PC-3 (cell line): Measurements from ENCODE around the gene MIPOL1. TPM values are rescaled to one million over a fixed set of nuclear protein-coding genes. Genes with fewer than 3 reads are reported as not detected.

Experiments
- ATAC-seq: fragments of 200-7000 bp; cut with Tn5 transposase; 2 replicates; pipeline ENCODE4 v1.9.1; 2020; ENCODE audit warnings: mild to moderate bottlenecking, moderate library complexity
- BruUV-seq: library from RNA; stranded (reverse); fragments of 400-500 nt; replicated peaks from 2 replicates; lab custom pipeline; 2021; lab: Mats Ljungman, UMichigan
- CTCF ChIA-PET: fragments of 300-600 bp; sonication (Branson Sonifier 250); formaldehyde crosslinking; loops from one replicate; lab custom pipeline; 2022; ENCODE audit warnings: antibody characterized with exemption; lab: Charles Lee
- POLR2A ChIA-PET: fragments of 300-600 bp; sonication (Branson Sonifier 250); formaldehyde crosslinking; loops from one replicate; lab custom pipeline; 2022; ENCODE audit warnings: antibody characterized with exemption; ENCODE audit not compliant: unreplicated experiment; lab: Charles Lee
- DNase-seq: peaks from one replicate; pipeline ENCODE4 v3.0.0-alpha.2; 2015
- H2AFZ ChIP-seq: fragments of 300-600 bp; sonication (generic); 2 replicates; pipeline ENCODE4 v1.6.0; 2016; ENCODE audit warnings: antibody characterized with exemption, low read length
- H3F3A ChIP-seq: fragments of 300-600 bp; sonication (generic); one replicate; pipeline ENCODE4 v1.6.0; 2017; ENCODE audit warnings: antibody characterized with exemption, low read length, control low read depth, mild to moderate bottlenecking; ENCODE audit not compliant: unreplicated experiment
- H3K27ac ChIP-seq: fragments of 300-600 bp; sonication (generic); 2 replicates; pipeline ENCODE4 v1.5.1; 2016; ENCODE audit warnings: mild to moderate bottlenecking, low read length
- H3K27me3 ChIP-seq: fragments of 300-600 bp; sonication (generic); 2 replicates; pipeline ENCODE4 v1.6.1; 2016; ENCODE audit warnings: low read length, mixed read lengths
- H3K36me3 ChIP-seq: fragments of 300-600 bp; sonication (generic); 2 replicates; pipeline ENCODE4 v1.6.1; 2016; ENCODE audit warnings: low read depth, mixed run types, low read length, mixed read lengths
- H3K4me1 ChIP-seq: fragments of 300-600 bp; sonication (generic); 2 replicates; pipeline ENCODE4 v1.5.1; 2016; ENCODE audit warnings: low read length; ENCODE audit not compliant: insufficient read depth
- H3K4me2 ChIP-seq: fragments of 300-600 bp; sonication (generic); 2 replicates; pipeline ENCODE4 v1.6.0; 2016; ENCODE audit warnings: low read length
- H3K4me3 ChIP-seq: fragments of 300-600 bp; sonication (generic); 2 replicates; pipeline ENCODE4 v1.5.1; 2016; ENCODE audit warnings: mild to moderate bottlenecking, low read length, mixed read lengths
- H3K79me2 ChIP-seq: fragments of 300-600 bp; sonication (generic); 2 replicates; pipeline ENCODE4 v1.6.1; 2017; ENCODE audit warnings: low read length, mixed read lengths
- H3K9ac ChIP-seq: fragments of 300-600 bp; sonication (generic); 2 replicates; pipeline ENCODE4 v1.6.0; 2016; ENCODE audit warnings: mild to moderate bottlenecking, low read length
- H3K9me2 ChIP-seq: fragments of 300-600 bp; sonication (generic); replicated peaks from 2 replicates; pipeline ENCODE4 v1.6.1; 2016; ENCODE audit warnings: mixed run types, low read length, mixed read lengths
- H3K9me3 ChIP-seq: fragments of 300-600 bp; sonication (generic); 2 replicates; pipeline ENCODE4 v1.6.1; 2016; ENCODE audit warnings: low read length, mixed read lengths
- H4K20me1 ChIP-seq: fragments of 300-600 bp; sonication (generic); 2 replicates; pipeline ENCODE4 v1.6.1; 2016; ENCODE audit warnings: low read length, mixed read lengths
- EZH2 ChIP-seq: fragments of 300-600 bp; sonication (generic); IDR thresholded peaks from one replicate; pipeline ENCODE4 v1.6.1; 2017; ENCODE audit warnings: antibody characterized with exemption, mild to moderate bottlenecking, low read length; ENCODE audit not compliant: unreplicated experiment
- EZH2phosphoT487 ChIP-seq: fragments of 300-600 bp; sonication (generic); IDR thresholded peaks from 2 replicates; pipeline ENCODE4 v1.6.1; 2018; ENCODE audit warnings: mild to moderate bottlenecking, antibody characterized with exemption, low read length, borderline replicate concordance
- intact Hi-C: fragments of 100-400 bp; cut with micrococcal nuclease; formaldehyde crosslinking; loops from 2 replicates; pipeline ENCODE4 v1.9.0; 2023
- total RNA-seq: library from RNA; depleted of rRNA; stranded (reverse); fragments of >200 nt; gene quantifications from 2 replicates; pipeline ENCODE4 v1.2.3, GENCODE V29; 2014
- TF ChIP-seq, protein P1 (sequence below): fragments of 300-600 bp; sonication (generic); conservative IDR thresholded peaks from 2 replicates; pipeline ENCODE4 v1.5.1; 2017; ENCODE audit warnings: antibody characterized with exemption, low read depth, mild to moderate bottlenecking, low read length

Gene MIPOL1
- total RNA-seq, 1 experiment from 2014 or later, result 22.5 TPM

DNA sequence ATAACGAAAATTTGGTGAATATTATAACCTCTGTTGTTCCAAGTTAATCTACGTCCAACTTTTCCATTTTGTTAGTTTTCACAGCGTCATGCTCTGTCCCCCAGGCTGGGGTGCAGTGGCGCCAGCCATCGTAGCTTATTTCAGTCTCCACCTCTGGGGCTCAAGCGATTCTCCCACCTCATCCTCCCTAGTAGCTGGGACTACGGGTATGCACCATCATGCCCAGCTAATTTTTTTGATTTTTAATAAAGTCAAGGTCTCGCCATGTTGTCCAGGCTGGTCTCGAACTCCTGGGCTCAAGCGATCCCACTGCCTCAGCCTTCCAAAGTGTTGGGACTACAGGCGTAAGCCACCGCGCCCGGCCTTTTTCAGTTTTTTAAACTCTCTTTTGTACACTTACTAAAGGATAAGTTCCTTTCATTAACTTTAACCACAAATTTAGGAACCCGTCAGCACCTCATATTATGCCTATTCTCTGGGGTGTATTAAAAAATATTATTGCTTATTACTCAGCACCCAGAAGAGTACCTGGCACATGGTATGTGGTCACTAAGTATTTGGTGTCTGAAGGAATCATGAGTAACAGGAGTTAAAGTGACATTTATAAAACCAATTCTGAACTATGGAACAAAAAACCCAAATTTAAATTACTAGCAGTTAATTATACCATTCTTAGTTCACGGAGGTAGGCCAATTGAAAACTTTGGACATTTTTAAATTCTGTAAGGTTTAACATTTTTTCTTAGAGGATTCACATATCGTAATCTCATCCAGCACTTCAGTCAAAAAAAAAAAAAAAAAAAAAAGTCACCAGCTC, 925 bp upstream of the MIPOL1 start:
- no peaks in the 10 kb centered on the region for H3K27me3 ChIP-seq
- TF ChIP-seq, protein P1, sequence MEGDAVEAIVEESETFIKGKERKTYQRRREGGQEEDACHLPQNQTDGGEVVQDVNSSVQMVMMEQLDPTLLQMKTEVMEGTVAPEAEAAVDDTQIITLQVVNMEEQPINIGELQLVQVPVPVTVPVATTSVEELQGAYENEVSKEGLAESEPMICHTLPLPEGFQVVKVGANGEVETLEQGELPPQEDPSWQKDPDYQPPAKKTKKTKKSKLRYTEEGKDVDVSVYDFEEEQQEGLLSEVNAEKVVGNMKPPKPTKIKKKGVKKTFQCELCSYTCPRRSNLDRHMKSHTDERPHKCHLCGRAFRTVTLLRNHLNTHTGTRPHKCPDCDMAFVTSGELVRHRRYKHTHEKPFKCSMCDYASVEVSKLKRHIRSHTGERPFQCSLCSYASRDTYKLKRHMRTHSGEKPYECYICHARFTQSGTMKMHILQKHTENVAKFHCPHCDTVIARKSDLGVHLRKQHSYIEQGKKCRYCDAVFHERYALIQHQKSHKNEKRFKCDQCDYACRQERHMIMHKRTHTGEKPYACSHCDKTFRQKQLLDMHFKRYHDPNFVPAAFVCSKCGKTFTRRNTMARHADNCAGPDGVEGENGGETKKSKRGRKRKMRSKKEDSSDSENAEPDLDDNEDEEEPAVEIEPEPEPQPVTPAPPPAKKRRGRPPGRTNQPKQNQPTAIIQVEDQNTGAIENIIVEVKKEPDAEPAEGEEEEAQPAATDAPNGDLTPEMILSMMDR, result no peak
- TF ChIP-seq EZH2 (no peak), EZH2phosphoT487 (no peak)
- ATAC-seq (0 out of 2 replicates have a peak, but pooled peaks have one; percentile 2), DNase-seq (peak; percentile 26)
- no peaks in the 10 kb centered on the region for H4K20me1 ChIP-seq
- no peaks in the 10 kb centered on the region for H3K36me3 ChIP-seq
- POLR2A ChIA-PET, result interaction anchor here (0.6 to 0.7 kb wide), 8 partner anchors 10 to 535 kb away, joined by 3 to 10 read pairs (median 4); partner anchors contain the start of genes FOXA1, PAX9 and TTC6
- no peaks in the 10 kb centered on the region for H3K9me2 ChIP-seq
- peak overlapping the region; percentile 83 for H3K4me3 ChIP-seq
- peaks cover 60% of the 10 kb centered on the region for H3K4me1 ChIP-seq
- H2AFZ ChIP-seq, result peak overlapping the region; percentile 84
- H3K27ac ChIP-seq, result peak overlapping the region; percentile 81
- peaks cover 46% of the 10 kb centered on the region for H3K79me2 ChIP-seq
- intact Hi-C loops, result loop anchor here (5.0 kb wide), 1 partner anchor 895 kb away; no protein-coding TSS in a partner anchor
- peak overlapping the region; percentile 75 for H3K9ac ChIP-seq
- no TSS peak for BruUV-seq
- CTCF ChIA-PET, result interaction anchor here (1.2 to 2.2 kb wide), 3 partner anchors 34 to 388 kb away, joined by 7 to 9 read pairs (median 7); no protein-coding TSS in a partner anchor
- H3K4me2 ChIP-seq, result peak overlapping the region; percentile 97
- no peaks in the 10 kb centered on the region for H3F3A ChIP-seq
- H3K9me3 ChIP-seq, result no peaks in the 10 kb centered on the region

DNA sequence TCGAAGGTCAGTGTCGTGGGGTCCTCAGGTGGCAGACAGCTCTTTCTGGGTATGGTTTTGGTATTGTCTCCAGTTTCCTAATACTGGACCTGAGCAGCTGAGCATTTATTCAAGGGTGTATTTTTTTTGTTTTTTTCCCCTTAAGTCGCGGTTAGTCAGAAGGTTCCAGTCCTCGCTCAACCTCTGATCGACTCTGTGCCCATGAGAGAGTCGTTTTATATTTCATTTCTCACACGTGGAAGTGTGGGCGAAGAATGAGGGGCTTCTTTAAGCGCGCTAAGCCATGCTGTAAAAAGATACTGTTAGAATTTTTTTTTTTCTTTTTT, 499 bp downstream of the MIPOL1 start:
- POLR2A ChIA-PET, result interaction anchor here (0.6 to 1.1 kb wide), 5 partner anchors 24 to 77 kb away, joined by 3 to 5 read pairs (median 3); partner anchors contain the start of gene SLC25A21
- peak overlapping the region; percentile 81 for H3K27ac ChIP-seq

More for the DNA sequence above, 499 bp downstream of the MIPOL1 start:
- BruUV-seq, result TSS peak; percentile 64
- peaks cover 74% of the 10 kb centered on the region for H3K4me1 ChIP-seq
- intact Hi-C loops, result loop anchor here (1.0 to 5.0 kb wide), 5 partner anchors 26 to 896 kb away; partner anchors contain the start of gene SLC25A21
- H3K79me2 ChIP-seq, result peaks cover 57% of the 10 kb centered on the region
- DNase-seq (no peak), ATAC-seq (no peak)
- H3K9me3 ChIP-seq, result no peaks in the 10 kb centered on the region
- H2AFZ ChIP-seq, result peak overlapping the region; percentile 84
- no peaks in the 10 kb centered on the region for H4K20me1 ChIP-seq
- H3K36me3 ChIP-seq, result no peaks in the 10 kb centered on the region
- H3K4me3 ChIP-seq, result peak overlapping the region; percentile 83
- CTCF ChIA-PET, result interaction anchor here (0.7 to 2.2 kb wide), 7 partner anchors 32 to 1702 kb away, joined by 3 to 9 read pairs (median 7); no protein-coding TSS in a partner anchor
- peak overlapping the region; percentile 75 for H3K9ac ChIP-seq
- no peaks in the 10 kb centered on the region for H3F3A ChIP-seq
- no peak for TF ChIP-seq EZH2phosphoT487
- TF ChIP-seq, protein P1, result no peak
- TF ChIP-seq EZH2, result no peak
- H3K9me2 ChIP-seq, result no peaks in the 10 kb centered on the region
- no peaks in the 10 kb centered on the region for H3K27me3 ChIP-seq
- peak overlapping the region; percentile 97 for H3K4me2 ChIP-seq
